ENCODE results near the gene ZACN. TPM values are rescaled to one million over a fixed set of nuclear protein-coding genes. Genes with fewer than 3 reads are reported as not detected.

The ZACN gene
- total RNA-seq, 2 donors from 2014 or later: not detected

DNA sequence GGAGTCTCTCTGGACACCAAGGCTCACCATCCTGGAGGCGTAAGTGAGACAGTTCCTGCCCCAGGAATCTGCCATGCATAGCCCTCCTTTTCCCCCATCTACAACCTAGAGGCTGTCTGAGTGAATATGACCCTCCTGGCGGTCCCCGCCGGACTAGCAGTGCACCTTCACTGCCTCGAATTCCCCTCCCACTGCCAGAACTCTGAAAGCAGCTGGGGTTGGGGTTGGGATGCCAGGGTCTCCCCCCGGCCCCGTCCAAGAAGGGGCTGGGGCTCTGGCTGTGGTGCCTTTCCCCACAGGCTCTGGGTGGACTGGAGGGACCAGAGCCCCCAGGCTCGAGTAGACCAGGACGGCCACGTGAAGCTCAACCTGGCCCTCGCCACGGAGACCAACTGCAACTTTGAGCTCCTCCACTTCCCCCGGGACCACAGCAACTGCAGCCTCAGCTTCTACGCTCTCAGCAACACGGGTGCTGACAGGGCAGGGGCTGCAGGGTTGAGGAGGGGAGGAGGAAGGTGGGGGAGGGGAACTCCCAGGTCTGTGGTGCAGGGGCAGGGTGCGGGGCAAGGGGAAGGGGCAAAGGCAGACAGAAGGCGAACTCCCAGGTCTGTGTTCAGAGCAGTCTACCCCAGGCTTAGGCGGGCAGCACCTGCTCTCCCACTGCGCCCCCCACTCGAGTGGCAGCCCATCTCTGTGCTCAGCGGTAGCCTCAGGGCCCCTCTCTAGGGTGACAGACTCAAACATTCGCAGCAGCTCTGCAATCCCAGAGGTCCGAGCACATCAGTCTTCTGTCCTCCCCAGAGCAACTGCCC is 1.2 kb downstream of the ZACN start:
- no peaks in the 10 kb centered on the region for H3K9me3 ChIP-seq
- TF ChIP-seq, protein P1, sequence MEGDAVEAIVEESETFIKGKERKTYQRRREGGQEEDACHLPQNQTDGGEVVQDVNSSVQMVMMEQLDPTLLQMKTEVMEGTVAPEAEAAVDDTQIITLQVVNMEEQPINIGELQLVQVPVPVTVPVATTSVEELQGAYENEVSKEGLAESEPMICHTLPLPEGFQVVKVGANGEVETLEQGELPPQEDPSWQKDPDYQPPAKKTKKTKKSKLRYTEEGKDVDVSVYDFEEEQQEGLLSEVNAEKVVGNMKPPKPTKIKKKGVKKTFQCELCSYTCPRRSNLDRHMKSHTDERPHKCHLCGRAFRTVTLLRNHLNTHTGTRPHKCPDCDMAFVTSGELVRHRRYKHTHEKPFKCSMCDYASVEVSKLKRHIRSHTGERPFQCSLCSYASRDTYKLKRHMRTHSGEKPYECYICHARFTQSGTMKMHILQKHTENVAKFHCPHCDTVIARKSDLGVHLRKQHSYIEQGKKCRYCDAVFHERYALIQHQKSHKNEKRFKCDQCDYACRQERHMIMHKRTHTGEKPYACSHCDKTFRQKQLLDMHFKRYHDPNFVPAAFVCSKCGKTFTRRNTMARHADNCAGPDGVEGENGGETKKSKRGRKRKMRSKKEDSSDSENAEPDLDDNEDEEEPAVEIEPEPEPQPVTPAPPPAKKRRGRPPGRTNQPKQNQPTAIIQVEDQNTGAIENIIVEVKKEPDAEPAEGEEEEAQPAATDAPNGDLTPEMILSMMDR (IDR thresholded peaks at IDR 0.05): no peak
- peaks cover 0 to 37% of the 10 kb centered on the region in 2 donors for H3K4me1 ChIP-seq
- peaks cover 21% of the 10 kb centered on the region for H3K36me3 ChIP-seq
- no peak overlapping the region for H3K27ac ChIP-seq
- no peak for DNase-seq (ENCODE audit: low spot score)
- peaks cover 19 to 30% of the 10 kb centered on the region in 2 donors for H3K27me3 ChIP-seq
- no peak overlapping the region for H3K4me3 ChIP-seq

DNA sequence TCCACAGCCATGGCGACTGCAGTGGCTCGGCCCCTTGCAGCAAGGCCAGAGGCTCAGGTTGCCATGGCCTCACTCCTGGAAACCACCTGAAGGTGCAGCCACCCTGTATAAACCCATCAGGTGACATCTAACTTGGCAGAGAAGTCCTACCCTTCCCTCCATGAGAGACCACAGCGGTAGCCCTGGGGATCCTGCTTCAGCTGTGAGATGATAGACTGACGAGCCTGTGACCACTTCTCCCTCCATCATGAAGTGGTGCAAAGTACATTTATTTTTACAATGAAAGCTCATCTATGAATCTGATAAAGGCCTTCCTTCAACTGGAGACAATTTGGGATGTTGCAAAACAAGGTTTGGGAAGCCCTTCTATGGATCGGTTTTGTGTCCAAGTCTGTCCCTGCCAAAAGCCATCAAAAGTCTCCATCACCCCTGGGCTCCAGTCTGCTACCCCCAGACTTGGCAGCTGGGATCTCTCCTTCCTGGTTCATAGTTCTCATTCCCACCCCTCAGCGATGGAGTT is 1.8 kb downstream of the ZACN start:
- peaks cover 27% of the 10 kb centered on the region for H3K36me3 ChIP-seq
- H3K4me1 ChIP-seq: peaks cover 0 to 30% of the 10 kb centered on the region in 2 donors
- peaks cover 14 to 25% of the 10 kb centered on the region in 2 donors for H3K27me3 ChIP-seq
- TF ChIP-seq, protein P1 (IDR thresholded peaks at IDR 0.05): no peak
- H3K4me3 ChIP-seq: no peak overlapping the region
- H3K27ac ChIP-seq: no peak overlapping the region
- no peak for DNase-seq (ENCODE audit: low spot score)
- H3K9me3 ChIP-seq: no peaks in the 10 kb centered on the region

DNA sequence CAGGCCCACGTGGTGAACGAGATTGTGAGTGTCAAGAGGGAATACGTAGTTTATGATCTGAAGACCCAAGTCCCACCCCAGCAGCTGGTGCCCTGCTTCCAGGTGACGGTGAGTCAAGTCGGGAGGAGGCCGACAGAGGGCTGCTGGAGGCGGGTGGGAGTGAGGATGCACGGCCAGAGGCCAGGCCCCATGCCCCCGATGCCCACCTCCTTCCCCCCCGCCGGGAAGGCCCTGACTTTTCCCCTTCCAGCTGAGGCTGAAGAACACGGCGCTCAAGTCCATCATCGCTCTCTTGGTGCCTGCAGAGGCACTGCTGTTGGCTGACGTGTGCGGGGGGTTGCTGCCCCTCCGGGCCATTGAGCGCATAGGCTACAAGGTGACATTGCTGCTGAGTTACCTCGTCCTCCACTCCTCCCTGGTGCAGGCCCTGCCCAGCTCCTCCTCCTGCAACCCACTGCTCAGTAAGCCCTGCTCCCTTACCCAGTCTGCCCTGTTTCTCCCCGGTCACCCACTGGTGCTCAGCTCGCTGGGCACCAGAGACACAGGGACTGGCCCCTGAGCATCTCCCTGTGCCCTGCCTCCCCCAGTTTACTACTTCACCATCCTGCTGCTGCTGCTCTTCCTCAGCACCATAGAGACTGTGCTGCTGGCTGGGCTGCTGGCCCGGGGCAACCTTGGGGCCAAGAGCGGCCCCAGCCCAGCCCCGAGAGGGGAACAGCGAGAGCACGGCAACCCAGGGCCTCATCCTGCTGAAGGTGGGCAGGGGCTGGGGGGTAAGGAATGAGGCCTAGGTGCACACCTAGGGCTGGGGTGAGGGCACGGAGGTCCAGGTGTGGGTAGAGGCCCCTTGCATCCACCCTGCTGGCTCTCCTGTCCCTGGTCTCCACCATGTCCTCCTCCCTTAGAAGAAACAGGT is 2.6 kb downstream of the ZACN start:
- TF ChIP-seq, protein P1 (IDR thresholded peaks at IDR 0.05): no peak
- H3K36me3 ChIP-seq: peaks cover 35% of the 10 kb centered on the region
- no peak for DNase-seq (ENCODE audit: low spot score)

DNA sequence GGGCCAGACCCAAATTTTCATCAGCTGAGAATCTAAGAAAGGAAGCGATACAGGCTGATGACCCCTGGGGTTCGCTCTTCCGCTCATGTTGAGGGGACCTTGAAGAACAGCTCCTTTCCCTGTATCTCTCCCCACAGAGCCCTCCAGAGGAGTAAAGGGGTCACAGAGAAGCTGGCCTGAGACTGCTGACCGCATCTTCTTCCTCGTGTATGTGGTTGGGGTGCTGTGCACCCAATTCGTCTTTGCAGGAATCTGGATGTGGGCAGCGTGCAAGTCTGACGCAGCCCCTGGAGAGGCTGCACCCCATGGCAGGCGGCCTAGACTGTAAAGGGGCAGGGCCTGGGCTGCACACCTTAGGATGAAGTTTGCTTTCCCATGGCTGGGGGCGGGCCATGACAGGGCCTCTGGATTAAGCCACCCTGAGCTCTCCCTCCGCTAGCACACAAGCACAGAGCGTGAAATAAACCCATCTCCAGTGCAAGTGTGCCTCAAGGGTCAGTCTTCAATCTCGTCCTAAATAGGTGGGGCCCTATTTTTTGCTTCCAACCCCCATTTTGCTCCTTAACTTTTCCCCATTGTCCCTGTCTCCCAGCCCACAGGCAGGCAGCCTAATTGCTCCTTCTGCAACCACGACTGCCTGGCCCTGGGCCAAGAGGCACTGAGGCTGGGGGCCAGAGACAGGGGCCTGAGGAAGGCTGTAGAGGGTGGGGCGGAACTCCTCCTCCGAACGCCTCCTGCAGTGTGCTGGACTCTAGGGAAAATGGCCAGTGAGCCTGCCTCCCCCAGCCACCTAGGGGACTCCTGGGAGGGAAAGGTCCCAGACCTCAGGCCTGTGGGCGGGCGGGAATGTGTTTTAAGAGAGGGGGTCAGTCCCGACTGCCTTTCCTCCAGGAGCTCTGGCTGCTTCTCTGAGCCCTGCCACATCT is 3.6 kb downstream of the ZACN start:
- Histone ChIP-seq H3K4me1 (peaks cover 0 to 17% of the 10 kb centered on the region in 2 donors), H3K9me3 (no peaks in the 10 kb centered on the region), H3K36me3 (peaks cover 44% of the 10 kb centered on the region), H3K27ac (no peak overlapping the region), H3K4me3 (no peak overlapping the region), H3K27me3 (peaks cover 0 to 8% of the 10 kb centered on the region in 2 donors)
- TF ChIP-seq, protein P1 (IDR thresholded peaks at IDR 0.05): no peak
- DNase-seq (ENCODE audit: low spot score): no peak

More for the DNA sequence above, 2.6 kb downstream of the ZACN start:
- H3K27me3 ChIP-seq: peaks cover 6 to 18% of the 10 kb centered on the region in 2 donors
- peaks cover 0 to 23% of the 10 kb centered on the region in 2 donors for H3K4me1 ChIP-seq
- no peak overlapping the region for H3K27ac ChIP-seq
- no peaks in the 10 kb centered on the region for H3K9me3 ChIP-seq
- H3K4me3 ChIP-seq: no peak overlapping the region
